GM19324 (cell line): ENCODE data around the gene ANXA10.

ENCODE experiments used
- ATAC-seq: cut with Tn5 transposase; IDR thresholded peaks from one replicate; pipeline ENCODE4 v1.9.1; 2021; ENCODE audit warnings: mild to moderate bottlenecking, moderate library complexity; ENCODE audit not compliant: unreplicated experiment, low FRiP score

Gene ANXA10, protein sequence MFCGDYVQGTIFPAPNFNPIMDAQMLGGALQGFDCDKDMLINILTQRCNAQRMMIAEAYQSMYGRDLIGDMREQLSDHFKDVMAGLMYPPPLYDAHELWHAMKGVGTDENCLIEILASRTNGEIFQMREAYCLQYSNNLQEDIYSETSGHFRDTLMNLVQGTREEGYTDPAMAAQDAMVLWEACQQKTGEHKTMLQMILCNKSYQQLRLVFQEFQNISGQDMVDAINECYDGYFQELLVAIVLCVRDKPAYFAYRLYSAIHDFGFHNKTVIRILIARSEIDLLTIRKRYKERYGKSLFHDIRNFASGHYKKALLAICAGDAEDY

DNA sequence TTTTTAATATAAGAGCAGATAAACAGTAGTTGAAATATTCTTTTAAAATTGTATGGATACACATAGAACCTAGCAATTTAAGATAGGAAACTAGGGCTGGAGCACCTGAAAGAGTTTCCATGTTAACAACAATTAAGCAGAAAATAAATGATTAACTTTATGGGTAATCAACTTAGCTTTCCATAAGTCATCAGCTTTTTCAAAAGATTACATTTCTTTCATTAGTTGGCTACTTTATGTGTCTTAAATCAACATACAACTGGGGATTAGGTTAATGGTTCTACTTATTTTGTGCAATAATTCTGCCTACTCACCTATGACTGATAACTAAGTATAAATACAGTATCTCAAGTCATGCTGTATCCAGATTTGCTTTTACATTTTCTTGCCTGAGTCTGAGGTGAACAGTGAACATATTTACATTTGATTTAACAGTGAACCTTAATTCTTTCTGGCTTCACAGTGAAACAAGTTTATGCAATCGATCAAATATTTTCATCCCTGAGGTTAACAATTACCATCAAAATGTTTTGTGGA is at the start of gene ANXA10:
Gene ANXA10, plus strand, starts transcription at position 362 of the 537 bp plus-strand sequence. Its CDS starts 164 bp downstream, at position 526.
- no peak for ATAC-seq

DNA sequence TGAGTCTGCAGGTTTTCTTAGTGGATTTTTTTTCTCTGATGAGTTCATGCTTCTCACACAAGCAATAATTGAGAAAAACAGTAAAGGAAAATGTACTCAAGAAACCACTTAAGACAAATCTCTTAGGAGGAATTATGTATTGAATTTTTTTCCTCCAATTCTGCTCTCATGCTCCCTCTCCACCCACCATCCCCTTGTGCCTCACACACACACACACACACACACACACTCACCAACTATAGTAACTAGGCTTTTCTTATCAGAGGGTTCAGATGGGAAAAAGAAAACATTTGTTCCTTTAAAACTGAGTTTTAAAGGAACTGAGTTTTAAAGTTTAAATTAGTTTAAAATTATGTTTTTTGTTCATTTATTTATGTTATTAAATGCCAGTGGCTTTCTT is 47.0 kb upstream of the ANXA10 start:
- no peak for ATAC-seq

DNA sequence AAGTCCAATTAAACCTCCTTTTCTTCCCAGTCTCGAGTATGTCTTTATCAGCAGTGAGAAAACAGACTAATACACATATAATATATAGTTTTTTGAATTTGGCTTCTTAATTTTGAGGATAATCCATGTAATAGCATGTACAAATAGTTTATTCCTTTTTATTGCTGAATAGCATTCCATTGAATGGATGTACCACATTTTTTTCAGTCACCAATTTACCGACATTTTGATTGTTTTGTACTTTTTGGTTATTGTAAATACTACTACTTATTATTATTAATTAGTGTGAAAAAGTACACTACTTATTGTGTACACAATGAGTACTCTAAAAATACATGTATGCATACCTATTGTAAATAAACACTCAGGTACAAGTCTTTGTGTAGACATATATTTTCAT is 42.3 kb upstream of the ANXA10 start:
- no peak for ATAC-seq

DNA sequence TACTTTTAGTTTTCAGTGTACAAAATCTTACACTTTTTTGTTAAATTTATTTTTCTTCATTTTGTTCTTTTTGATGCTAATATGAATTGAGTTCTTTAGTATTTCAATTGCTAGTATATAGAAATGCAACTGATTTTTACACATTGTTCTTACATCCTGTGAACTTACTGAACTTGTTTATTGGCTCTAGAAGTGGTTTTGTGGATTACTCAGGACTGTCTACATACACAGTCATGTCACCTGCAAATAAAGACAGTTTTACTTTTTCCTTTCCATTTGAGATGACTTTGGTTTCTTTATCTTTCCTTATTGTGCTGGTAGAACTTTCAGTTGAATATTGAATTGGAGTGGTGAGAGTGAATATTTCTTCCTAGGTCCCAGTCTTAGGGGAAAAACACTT is 40.8 kb upstream of the ANXA10 start:
- no peak for ATAC-seq

GRCh38 chr4:168057412-168057811 is 34.9 kb upstream of the ANXA10 start:
- peak; percentile 79 for ATAC-seq

- no peak for ATAC-seq
Measured at GRCh38 chr4:168059251-168059650, 33.1 kb upstream of the ANXA10 start.

DNA sequence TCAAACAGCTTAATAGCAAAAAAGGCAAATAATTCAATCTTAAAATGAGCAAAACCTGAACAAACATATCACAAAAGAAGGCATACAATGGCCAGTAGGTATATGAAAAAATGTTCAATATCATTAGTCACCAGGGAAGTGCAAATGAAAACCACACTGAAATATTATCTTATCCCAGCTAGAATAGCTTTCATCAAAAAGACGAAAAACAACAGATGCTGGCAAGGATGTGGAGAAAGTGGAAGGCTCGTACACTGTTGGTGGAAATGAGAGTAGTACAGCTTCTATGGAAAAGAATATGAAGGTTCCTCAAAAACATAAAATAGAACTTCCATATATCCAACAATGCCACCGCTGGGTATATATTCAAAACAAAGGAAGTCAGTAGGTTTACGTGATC is 29.3 kb upstream of the ANXA10 start:
- ATAC-seq = no peak

DNA sequence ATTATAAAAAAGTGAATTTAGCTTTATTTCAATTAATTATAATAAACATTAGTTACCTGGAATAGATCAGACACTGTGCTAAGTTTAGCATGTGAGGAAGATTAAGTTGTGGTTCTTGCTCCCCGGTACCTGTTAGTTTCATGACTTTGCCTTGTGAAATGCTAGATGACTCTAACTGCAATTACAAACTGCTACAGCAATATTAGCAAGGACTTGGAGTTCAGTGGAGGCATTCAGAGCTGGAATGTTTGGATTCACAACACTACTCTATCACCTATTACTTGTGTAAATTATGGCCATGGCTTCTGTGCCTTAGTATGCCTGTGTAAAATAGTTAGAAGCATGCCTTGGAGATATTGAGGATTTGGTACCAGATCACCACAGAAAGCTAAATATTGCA is 21.4 kb upstream of the ANXA10 start:
- no peak for ATAC-seq

GRCh38 chr4:168071304-168071703 is 21.0 kb upstream of the ANXA10 start:
- ATAC-seq = no peak

DNA sequence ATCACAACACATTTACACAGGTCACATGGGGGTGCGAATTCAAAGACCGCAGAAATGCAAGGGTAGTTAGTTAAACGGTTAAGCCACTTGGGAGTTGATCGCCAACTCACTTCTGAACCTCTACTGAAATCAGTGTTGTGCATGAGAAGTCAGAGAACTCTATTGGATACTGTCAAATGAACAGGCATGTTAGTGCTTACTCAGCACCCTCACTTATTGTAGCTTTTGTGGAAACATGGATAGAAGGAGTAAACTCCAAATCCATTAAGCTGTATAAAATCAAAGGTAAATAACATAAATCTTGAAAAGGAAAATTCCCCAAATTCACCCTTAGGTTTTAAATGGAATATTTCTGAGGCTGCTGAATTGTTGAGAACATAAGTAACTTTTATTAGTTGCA is 17.5 kb upstream of the ANXA10 start:
- no peak for ATAC-seq

- peak; percentile 86 for ATAC-seq
Measured at GRCh38 chr4:168076989-168077725, 15.2 kb upstream of the ANXA10 start.

DNA sequence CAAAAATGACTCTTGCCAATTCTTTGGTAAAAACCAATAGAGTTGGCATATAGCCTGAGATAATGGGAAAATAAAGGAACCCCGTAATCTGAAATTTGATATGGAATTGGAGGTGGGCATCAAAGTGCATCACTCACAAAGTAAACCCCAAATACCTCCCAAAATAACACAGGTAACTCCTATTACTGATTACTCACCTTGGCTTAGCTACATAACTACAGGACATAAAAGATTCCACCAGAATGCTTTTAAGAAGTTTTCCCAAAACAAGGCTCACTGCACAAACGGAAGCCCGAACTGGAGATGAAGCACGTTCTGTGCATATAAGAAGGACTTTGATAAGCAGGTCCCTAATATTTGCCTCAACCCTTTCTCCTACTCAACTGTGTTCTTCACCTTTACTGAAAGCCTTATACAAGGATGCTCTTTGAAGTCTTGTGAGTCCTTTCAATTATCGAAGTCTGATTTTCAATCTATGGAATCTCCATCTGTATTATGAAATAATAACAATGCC is 14.6 kb upstream of the ANXA10 start:
- no peak for ATAC-seq

DNA sequence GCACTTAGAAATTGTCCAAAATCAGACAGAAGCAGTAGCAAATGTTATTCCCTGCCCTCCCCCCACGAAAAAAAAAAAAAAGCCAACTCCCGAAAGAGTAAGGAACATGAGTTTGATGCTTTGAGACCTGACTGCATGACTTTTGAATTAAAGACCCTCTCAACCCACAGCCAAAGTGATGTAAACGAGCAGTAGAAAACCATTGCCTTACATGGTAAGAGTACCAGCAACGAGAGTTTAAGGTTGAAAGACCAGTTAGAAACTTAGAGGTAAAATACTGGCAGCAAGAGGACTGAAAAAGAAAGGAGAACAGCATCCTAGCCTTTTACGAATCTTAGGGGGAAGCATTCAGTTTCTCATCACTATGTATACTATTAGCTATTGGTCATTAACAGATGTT is 10.0 kb upstream of the ANXA10 start:
- no peak for ATAC-seq

DNA sequence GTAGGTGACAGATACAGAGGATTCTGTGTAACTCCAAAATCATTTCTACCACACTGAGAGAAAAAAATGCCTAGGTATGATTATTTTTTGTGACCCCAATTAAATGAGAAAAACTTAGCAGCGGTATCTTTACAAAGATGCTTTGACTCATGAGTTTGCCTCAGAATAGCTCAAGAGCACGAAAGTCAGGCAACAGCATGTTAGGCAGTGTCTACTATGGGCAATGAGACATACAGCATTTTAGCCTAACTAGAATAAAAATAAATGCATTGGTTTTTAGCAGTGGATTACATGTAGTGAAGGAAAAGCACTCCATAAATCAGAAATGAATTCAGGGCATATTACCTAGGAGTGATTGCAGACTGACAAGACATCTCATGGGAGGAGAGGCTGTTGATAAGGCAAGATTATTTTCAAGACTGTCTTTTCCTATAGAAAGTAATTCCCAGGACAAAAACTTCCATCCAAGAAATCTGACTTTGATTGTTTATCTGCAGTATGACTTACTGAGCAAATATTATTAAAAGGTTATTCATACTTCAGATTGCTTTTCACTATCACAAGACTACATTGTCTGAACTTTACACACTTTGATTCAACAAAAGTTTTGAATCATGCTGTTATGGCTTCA is 3.6 kb downstream of the ANXA10 start:
- ATAC-seq = no peak

GRCh38 chr4:168096407-168096784 is 4.1 kb downstream of the ANXA10 start:
- no peak for ATAC-seq

DNA sequence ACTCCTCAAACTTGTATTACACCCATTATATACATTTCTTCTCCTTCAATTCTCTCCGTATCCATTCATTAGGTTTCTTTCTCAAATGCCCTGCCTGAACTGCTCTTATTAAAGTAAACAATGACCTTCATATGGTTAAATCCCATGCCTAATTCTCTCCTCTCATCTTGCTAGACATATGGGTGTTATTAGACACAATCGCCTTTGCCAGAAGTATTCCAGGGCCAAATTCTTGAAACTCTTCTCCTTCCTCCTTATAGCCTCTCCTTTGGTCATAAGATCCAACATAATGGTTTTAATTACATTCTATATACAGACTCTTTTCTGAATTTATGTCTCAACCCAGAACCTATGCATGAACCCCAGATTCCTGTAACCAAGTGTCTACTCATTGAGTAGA is 4.8 kb downstream of the ANXA10 start:
- ATAC-seq = no peak

DNA sequence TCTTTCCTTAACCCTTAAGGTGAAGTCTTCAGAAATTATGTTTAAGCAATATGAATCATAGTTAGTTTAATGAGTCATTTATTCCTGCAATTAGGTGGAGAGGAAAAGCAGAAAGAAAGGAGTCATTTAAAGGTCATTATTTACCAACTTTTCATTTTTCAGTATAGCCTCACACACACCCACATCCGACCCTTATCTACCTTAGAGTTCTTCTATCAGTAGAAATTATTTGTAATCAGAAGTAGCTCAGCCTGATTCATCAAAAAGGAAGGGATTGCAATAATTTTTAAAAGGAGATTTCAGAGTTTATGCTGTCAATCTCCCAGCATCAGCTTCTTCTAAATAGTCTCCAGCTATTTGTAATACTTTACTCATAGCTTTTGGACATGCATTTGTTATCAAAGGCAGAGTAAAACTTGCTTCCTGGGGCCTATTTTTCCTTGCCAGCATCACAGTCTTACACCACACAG is 5.9 kb downstream of the ANXA10 start:
- ATAC-seq = no peak

GRCh38 chr4:168099195-168099594 is 6.9 kb downstream of the ANXA10 start:
- no peak for ATAC-seq

DNA sequence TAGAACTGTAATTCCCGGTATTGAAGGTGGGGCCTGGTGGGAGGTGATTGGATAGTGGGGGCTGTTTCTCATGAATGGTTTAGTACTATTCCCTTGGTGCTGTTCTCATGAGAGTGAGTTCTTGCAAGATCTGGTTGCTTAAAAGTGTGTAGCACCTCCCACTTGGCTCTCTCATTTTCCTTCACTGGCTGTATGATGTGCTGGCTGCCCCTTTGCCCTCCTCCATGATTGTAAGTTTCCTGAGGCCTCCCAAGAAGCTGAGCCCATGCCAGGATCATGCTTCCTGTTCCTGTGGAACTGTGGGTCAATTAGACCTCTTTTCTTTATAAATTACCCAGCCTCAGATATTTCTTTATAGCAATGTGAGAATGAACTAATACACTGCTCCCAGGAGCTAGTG is 8.7 kb downstream of the ANXA10 start:
- ATAC-seq = no peak

DNA sequence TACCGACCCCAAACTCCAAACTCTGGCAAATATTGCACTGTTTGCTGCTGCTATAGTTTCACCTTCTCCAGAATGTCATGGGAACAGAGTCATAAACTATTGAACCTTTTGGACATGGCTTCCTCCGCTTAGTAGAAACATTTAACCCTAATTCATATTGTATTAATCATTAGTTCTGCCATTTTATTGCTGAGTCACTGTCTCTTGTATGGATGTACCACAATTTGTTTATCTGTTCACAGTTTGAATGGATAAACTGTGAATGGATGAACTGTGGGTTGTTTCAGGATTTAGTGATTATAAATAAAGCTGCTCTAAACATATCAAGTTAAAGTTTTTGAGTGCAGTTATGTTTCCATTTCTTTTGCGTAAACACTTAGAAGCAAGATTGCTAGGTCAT is 10.1 kb downstream of the ANXA10 start:
- ATAC-seq = no peak

DNA sequence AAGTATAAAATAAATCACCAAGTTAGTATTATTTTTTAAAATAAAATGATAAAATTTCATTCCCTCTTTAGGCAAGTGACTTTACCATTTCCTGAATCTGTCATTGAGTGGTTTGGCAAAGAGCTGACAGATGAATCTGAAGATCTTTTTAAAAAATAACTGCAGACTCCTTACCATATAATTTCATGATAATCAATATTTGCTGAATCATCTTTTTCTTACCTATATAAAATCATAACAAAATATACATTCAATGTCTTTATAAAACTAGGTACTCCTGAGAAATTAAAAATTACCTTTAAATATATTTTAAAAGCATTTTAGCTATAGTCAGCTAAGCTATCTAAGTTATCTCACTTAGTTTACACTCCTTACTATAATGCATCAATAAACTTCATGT is 17.2 kb downstream of the ANXA10 start:
- no peak for ATAC-seq
